ENCODE measurements around the gene TRIM6. TPM values are rescaled to one million over a fixed set of nuclear protein-coding genes. Genes with fewer than 3 reads are reported as not detected.

Gene TRIM6
- total RNA-seq, 1 donor from 2014 or later: 5.1 TPM

DNA sequence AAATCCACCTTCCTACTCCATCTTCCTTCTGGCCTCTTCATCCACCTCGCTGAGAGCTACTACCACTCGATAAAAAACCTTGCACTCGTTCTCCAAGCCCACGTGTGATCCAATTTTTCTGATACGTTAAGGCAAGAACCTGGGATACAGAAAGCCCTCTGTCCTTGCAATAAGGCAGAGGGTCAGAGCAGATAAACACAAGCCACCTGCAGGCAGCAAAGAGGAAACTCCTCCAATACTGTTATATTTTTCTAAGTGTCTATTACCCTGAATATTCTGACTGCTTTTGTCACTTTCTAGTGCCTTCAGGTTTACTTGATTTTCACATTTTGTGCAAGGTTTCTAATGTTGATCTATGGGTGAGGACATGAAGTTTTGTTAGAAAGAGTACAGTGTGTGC is 61.9 kb downstream of the TRIM6 start:
- DNase-seq (ENCODE audit: extremely low read depth, low read depth, low spot score): no peak

Other genes with a start within 250 kb of the TRIM6 start
- not detected in 2 replicates for gene OR51B6, start 245.1 kb upstream of the TRIM6 start, total RNA-seq
- not detected in 2 replicates for gene OR51M1, start 212.8 kb upstream of the TRIM6 start, total RNA-seq
- gene OR51Q1, start 174.5 kb upstream of the TRIM6 start, total RNA-seq: not detected in 2 replicates
- not detected in 2 replicates for gene OR51I1, start 155.1 kb upstream of the TRIM6 start, total RNA-seq
- not detected in 2 replicates for gene OR51I2, start 147.3 kb upstream of the TRIM6 start, total RNA-seq
- not detected in 2 replicates for gene OR52D1, start 108.0 kb upstream of the TRIM6 start, total RNA-seq
- not detected in 2 replicates for gene UBQLN3, start 86.7 kb upstream of the TRIM6 start, total RNA-seq
- gene UBQLNL, start 79.9 kb upstream of the TRIM6 start, total RNA-seq: 0.24 and 0.53 TPM in 2 replicates
- not detected in 2 replicates for gene OR52H1, start 48.1 kb upstream of the TRIM6 start, total RNA-seq
- not detected in 2 replicates for gene OR52B6, start 15.8 kb upstream of the TRIM6 start, total RNA-seq
- gene TRIM34, start 28.4 kb downstream of the TRIM6 start, total RNA-seq: 9.2 and 12.1 TPM in 2 replicates
- gene TRIM5, start 88.4 kb downstream of the TRIM6 start, total RNA-seq: 42.2 and 53.9 TPM in 2 replicates
- 67.7 and 128 TPM in 2 replicates for gene TRIM22, start 93.2 kb downstream of the TRIM6 start, total RNA-seq
- not detected in 2 replicates for gene OR56B1, start 139.8 kb downstream of the TRIM6 start, total RNA-seq
- gene OR52N4, start 157.6 kb downstream of the TRIM6 start, total RNA-seq: not detected in 2 replicates
- not detected in 2 replicates for gene OR52N5, start 186.7 kb downstream of the TRIM6 start, total RNA-seq
- gene OR52N1, start 194.6 kb downstream of the TRIM6 start, total RNA-seq: not detected in 2 replicates
- not detected in 2 replicates for gene OR52N2, start 212.3 kb downstream of the TRIM6 start, total RNA-seq
- gene OR52E6, start 245.3 kb downstream of the TRIM6 start, total RNA-seq: not detected in 2 replicates

All from glomerular endothelial cell (primary cell).